Fibroblast of lung (primary cell): ENCODE results near the gene CCK.

Experiments used
- CTCF ChIP-seq, 2 donors: IDR thresholded peaks in 1 of 2; conservative IDR thresholded peaks in 1 of 2; 1 replicate in 1 of 2; 2 replicates in 1 of 2; pipeline ENCODE4 v1.5.1; 2011 to 2012; ENCODE audit warnings: low read length in 2 of 2, control low read depth in 1 of 2, inconsistent platforms in 1 of 2, low read depth in 1 of 2, mild to moderate bottlenecking in 1 of 2
- EZH2 ChIP-seq: IDR thresholded peaks from 2 replicates; pipeline ENCODE4 v1.5.1; 2012; ENCODE audit warnings: low read length, control low read depth, mild to moderate bottlenecking; ENCODE audit errors: missing control alignments

DNA sequence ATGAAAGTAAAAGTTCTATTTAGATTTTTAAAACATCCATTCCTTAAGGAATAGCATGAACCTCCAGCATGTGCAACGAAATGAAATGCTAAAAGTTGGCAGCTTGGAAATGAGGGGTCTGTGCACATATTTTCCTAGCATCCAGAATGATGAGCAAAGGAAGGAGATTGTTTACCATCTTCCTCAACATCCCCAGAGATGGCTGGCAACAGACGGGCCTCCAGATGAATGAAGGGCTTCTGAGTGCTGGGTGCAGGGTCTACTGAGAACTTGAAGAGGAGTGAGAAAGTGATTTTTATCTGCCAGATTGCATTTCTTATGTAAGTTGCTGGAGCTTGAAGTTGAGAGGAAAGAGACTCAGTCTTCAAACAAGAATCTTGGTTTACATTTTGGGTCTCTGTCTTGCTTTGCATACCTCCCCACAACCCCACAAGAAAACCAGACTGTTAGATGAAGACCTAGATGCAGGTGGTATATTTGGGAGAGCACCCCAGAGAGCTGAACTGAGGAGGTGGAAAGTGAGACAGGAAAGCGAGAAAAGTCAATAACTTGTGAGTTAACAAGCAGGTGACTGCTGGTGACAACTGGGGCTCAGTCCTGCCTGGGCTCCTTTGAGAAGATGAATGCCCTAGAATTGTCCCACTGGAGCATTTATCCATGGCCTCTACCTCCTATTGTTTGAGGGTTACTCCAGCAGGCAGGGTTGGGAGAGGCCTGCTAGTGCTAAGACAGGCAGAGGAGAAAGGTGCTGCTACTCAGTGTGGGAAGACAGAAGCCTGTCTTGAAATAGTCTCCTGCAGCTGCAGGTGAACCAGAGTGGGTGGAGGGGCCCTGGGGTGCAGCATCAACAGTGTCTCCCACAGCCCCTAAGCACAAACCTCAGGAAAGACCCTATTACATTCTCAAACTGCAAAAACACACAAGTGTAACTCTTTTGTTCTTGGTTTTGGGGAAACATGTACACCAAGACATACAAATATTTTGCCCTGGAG is 10.5 kb upstream of the CCK start:
- no peak for TF ChIP-seq EZH2
- TF ChIP-seq CTCF (conservative IDR thresholded peaks at IDR 0.05 in 1 of 2, IDR thresholded peaks at IDR 0.05 in 1 of 2; ENCODE audit: low read depth in 1 of 2, low read length in 2 of 2), result no peak
